ENCODE data around the gene TCF7L2.

The TCF7L2 gene

DNA sequence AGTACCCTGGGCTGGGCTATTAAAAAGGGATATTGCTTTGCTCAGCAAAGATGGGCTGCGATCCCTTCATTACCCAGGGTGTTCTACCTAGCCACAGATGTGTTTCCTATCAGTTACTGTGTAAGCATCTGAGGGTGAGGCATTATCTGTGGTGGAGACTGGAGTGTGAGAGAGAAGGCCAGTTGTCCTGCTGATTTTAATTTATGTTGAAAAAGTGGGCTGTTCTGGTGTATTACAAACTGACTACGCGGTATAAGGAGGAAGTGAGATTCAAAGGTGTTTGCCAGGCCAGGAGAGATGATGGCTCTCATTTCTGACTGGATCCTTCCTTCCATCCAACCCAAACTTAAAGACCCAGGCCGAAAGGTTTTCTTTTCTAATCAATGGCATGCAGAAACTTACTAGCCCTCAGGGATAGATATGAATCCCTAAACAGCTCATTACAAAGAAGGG lies 7.6 kb downstream of the TCF7L2 start:
- DNase-seq (ENCODE audit: low read depth) = no peak
- H3K4me3 ChIP-seq (ENCODE audit: low read depth, low read length) = no peak overlapping the region
- TF ChIP-seq, protein P1, sequence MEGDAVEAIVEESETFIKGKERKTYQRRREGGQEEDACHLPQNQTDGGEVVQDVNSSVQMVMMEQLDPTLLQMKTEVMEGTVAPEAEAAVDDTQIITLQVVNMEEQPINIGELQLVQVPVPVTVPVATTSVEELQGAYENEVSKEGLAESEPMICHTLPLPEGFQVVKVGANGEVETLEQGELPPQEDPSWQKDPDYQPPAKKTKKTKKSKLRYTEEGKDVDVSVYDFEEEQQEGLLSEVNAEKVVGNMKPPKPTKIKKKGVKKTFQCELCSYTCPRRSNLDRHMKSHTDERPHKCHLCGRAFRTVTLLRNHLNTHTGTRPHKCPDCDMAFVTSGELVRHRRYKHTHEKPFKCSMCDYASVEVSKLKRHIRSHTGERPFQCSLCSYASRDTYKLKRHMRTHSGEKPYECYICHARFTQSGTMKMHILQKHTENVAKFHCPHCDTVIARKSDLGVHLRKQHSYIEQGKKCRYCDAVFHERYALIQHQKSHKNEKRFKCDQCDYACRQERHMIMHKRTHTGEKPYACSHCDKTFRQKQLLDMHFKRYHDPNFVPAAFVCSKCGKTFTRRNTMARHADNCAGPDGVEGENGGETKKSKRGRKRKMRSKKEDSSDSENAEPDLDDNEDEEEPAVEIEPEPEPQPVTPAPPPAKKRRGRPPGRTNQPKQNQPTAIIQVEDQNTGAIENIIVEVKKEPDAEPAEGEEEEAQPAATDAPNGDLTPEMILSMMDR (IDR thresholded peaks at IDR 0.05; ENCODE audit: control insufficient read depth, extremely low read depth, insufficient read depth) = no peak

DNA sequence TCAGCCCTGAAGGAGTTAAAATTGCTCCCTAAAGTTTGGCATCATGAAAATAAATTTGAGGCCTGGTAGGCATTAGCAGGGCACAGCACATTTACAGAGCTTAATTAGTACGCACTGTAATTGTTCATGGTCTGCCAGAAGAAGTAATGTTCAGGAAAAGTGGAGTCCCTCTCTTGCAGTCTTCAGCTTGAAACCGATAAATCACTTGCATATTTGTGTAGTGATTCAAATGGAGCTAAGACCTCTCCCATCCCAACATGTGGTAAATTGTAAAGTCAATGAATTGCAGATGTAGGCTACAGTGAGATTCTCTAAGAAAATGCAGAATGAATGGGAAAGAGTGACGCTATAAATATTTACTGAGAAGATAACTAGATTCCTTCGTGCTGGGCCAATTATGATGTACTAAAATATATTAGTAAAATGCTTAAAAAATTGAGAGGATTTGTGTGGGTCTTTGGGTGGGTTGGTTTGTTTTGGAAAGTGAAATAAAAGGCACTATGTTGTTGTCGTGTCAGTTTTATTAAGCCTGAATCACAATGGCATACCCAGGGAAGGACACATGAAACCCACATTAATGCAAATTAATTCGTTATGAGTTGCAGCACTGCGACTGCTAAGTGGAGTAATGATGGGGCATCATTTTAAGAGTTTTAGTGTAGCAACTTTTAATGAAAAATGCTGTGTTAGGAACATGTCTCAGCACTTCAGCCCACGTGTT lies 8.4 kb downstream of the TCF7L2 start:
- TF ChIP-seq, protein P1 (IDR thresholded peaks at IDR 0.05; ENCODE audit: control insufficient read depth, extremely low read depth, insufficient read depth) = no peak
- DNase-seq (ENCODE audit: low read depth) = no peak
- H3K4me3 ChIP-seq (ENCODE audit: low read depth, low read length) = no peak overlapping the region

GRCh38 chr10:112959207-112959838 lies 9.3 kb downstream of the TCF7L2 start:
- DNase-seq (ENCODE audit: low read depth) = no peak
- TF ChIP-seq, protein P1 (IDR thresholded peaks at IDR 0.05; ENCODE audit: control insufficient read depth, extremely low read depth, insufficient read depth) = no peak
- no peak overlapping the region for H3K4me3 ChIP-seq (ENCODE audit: low read depth, low read length)

- TF ChIP-seq, protein P1 (IDR thresholded peaks at IDR 0.05; ENCODE audit: control insufficient read depth, extremely low read depth, insufficient read depth) = no peak
- no peak for DNase-seq (ENCODE audit: low read depth)
Measured at GRCh38 chr10:112960151-112960681, 10.2 kb downstream of the TCF7L2 start.

GRCh38 chr10:112961609-112962008 lies 11.6 kb downstream of the TCF7L2 start:
- TF ChIP-seq, protein P1 (IDR thresholded peaks at IDR 0.05; ENCODE audit: control insufficient read depth, extremely low read depth, insufficient read depth) = no peak
- H3K4me3 ChIP-seq (ENCODE audit: low read depth, low read length) = no peak overlapping the region
- DNase-seq (ENCODE audit: low read depth) = no peak

More at GRCh38 chr10:112960151-112960681, 10.2 kb downstream of the TCF7L2 start:
- no peak overlapping the region for H3K4me3 ChIP-seq (ENCODE audit: low read depth, low read length)

- DNase-seq (ENCODE audit: low read depth) = no peak
Measured at GRCh38 chr10:112962343-112962742, 12.3 kb downstream of the TCF7L2 start.

More at GRCh38 chr10:112962343-112962742, 12.3 kb downstream of the TCF7L2 start:
- TF ChIP-seq, protein P1 (IDR thresholded peaks at IDR 0.05; ENCODE audit: control insufficient read depth, extremely low read depth, insufficient read depth) = no peak
- H3K4me3 ChIP-seq (ENCODE audit: low read depth, low read length) = no peak overlapping the region

All from LNCaP clone FGC (cell line).